SK-N-MC (cell line): ENCODE measurements around the gene RNF168.
"Not testable (repeated sequence)": the region's sequence is repeated elsewhere in the genome, so short reads cannot be mapped to it uniquely, and the experiment has no call there.

Experiments
- EZH2 ChIP-seq: fragments of 200-600 bp; sonication (generic); IDR thresholded peaks from one replicate; pipeline ENCODE4 v1.6.1; 2017; ENCODE audit warnings: antibody characterized with exemption
- POLR2AphosphoS5 ChIP-seq: IDR thresholded peaks from 2 replicates; pipeline ENCODE4 v1.6.1; 2012; ENCODE audit warnings: mild to moderate bottlenecking, low read depth, low read length, borderline replicate concordance

- not testable (repeated sequence) for TF ChIP-seq EZH2, POLR2AphosphoS5
These were observed 8.3 kb upstream of the RNF168 start for GRCh38 chr3:196511646-196512425.
